Femur (tissue), 1 donor: ENCODE results near the gene BCAS4.
"Not testable (repeated sequence)": the region's sequence is repeated elsewhere in the genome, so short reads cannot be mapped to it uniquely, and the experiment has no call there.

ENCODE experiments used
- DNase-seq: peaks from one replicate; pipeline ENCODE4 v3.0.0-alpha.2; 2017

BCAS4 gene

GRCh38 chr20:50879649-50880550 lies 85.0 kb downstream of the BCAS4 start:
- DNase-seq = no peak

GRCh38 chr20:50881759-50882424 lies 87.0 kb downstream of the BCAS4 start:
- DNase-seq = not testable (repeated sequence)

GRCh38 chr20:50883856-50884255 lies 89.0 kb downstream of the BCAS4 start:
- DNase-seq = no peak

- DNase-seq = no peak
These were observed 90.2 kb downstream of the BCAS4 start for GRCh38 chr20:50885068-50885467.

DNA sequence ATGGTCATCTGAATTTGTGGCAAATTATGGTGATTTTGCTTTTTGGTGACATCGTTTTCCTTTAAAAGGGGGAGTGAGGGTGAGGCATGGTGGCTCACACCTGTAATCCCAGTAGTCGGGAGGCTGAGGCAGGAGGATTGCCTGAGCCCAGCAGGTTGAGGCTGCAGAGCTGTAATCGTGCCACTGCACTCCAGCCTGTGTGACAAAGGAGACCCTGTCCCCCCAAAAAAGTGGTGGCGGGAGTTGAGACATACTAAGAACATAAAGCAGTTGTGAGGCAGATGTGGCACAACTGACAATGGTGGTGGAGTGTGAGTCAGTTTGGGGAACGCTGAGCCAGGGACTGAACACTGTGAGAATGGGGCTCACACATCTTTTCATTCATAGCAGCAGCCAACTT lies 90.9 kb downstream of the BCAS4 start:
- no peak for DNase-seq

- DNase-seq = no peak
These were observed 91.4 kb downstream of the BCAS4 start for GRCh38 chr20:50886184-50886790.

DNA sequence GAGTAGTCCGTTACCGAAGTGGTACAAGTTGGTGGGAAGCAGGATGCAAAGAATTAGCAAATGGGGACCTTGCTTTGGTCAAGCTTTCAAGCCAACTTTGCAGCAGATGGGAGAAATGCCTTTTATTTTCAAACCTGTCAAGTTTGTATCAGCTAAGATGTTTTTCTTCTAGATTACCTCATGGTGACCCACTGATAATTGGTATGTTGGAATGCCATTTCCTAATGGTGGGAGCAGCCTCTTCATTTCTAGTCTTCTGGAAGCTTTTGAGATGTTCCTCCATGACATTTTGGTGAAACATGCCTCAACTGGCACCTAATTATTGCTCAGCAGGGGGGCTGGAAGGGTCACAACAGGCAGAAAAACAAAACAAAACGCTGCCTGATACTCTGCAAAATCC lies 92.7 kb downstream of the BCAS4 start:
- no peak for DNase-seq

- no peak for DNase-seq
These were observed 96.3 kb downstream of the BCAS4 start for GRCh38 chr20:50891138-50891537.

DNA sequence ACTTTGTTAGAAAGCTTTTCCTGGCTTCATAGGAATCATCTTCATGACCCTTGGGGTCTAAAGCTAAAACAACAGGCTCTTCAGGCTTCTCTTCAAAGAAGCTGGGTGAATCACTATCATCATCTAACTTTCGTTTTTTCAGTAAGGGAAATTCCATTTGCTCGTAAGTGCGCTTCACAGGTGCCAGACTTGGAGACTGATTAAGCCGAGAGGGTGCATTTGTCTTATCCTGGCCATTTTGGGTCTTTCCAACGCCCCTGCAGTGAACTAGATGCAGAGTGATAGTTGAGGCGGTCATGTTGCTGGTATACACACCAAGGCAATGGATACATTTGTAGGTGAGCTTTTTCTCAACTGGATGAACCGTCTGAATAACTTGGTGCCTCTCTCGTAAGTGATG lies 97.5 kb downstream of the BCAS4 start:
- no peak for DNase-seq

DNA sequence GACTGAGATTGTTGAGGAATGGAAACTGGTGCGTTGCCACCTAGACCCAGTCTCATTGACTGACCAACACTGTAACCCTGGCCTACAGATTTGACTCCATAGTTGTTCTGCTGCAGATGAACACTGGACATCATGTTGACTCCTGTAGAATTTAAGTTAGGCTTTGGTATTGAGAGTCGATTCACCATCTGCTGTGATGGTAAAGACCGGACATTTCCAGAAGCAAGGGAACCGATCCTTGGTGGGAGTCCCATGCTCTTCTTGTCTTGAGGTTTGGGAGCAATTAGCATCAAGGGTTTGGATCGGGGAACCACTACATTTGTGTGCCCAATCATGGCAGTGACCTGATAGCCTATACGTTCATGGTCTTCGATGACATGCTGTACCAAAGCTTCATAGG lies 98.8 kb downstream of the BCAS4 start:
- no peak for DNase-seq

GRCh38 chr20:50895111-50895830 lies 100.4 kb downstream of the BCAS4 start:
- DNase-seq = no peak

- no peak for DNase-seq
These were observed 103.6 kb downstream of the BCAS4 start for GRCh38 chr20:50898475-50898874.

DNA sequence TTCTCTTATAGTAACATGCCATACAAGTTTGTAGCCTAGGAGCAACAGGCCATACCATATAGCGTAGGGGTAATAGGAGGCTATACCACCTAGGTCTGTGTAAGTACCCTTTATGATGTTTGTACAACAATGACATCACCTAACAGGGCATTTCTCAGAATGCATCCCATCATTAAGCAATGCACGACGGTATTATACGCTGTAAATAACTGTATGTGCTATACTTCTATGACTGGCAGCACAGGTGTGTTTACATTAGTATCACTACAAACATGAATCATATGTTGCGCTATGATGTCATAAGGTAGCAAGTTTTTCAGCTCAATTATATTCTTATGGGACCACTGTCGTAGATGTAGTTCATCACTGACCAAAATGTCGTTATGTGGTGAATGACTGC lies 105.4 kb downstream of the BCAS4 start:
- no peak for DNase-seq

DNA sequence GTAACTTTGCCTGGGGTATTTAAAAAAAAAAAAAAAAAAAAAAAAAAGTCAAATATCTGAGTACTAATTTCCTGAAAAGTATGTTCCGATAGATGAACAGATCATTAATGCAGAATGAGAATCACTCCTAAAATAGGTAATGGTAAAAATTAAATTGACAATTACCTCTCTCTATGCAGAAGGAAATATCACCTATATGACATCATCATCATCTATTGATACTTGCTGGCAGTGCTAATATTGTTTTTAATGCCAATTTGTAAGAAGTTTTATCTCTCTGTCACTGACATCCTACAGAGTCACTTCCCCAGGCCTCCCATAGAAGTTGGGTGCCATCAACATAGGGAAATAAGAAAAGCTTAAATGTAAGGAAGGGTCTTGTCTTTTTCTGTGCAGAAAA lies 106.4 kb downstream of the BCAS4 start:
- no peak for DNase-seq

- DNase-seq = no peak
These were observed 108.6 kb downstream of the BCAS4 start for GRCh38 chr20:50903353-50904051.

DNA sequence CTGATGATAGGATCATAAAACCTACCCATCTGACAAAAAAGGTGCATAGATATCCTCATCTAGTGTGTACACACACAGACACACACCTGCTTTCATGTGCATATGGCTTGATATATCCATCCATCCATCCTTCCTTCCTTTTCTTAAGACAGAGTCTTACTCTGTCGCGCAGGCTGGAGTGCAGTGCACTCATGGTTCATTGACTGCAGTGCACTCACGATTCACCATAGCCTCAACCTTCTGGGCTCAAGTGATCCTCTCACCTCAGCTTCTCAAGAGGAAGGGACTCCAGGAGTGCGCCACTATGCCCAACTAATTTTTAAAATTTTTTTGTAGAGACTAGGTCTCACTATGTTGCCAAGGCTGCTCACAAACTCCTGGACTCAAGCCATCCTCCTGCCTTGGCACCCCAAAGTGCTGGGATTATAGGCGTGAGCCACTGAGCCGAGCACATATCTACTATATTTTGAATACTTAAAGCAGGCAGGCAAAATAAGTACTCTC lies 109.3 kb downstream of the BCAS4 start:
- no peak for DNase-seq

- DNase-seq = no peak
These were observed 114.6 kb downstream of the BCAS4 start for GRCh38 chr20:50909413-50909812.

- no peak for DNase-seq
These were observed 116.2 kb downstream of the BCAS4 start for GRCh38 chr20:50911030-50911429.

DNA sequence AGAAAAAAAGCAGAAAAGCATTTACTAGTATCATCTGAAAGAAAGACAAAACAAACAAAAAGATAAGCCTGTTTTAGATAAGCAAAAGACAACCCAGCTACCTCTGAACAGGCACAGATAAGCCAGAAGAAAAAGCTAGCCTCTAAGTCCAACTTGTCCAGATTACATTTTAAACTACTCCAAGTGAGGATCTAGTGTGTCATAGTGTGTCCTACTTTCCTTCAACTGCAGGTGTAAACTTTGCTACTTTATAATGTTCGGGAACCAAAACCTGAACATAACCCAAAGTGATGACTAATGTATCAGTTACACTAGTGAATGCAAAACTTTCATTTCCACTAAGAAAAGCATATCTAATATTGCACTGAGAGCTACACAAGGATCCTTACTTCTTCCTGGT lies 116.9 kb downstream of the BCAS4 start:
- DNase-seq = no peak

GRCh38 chr20:50913690-50914375 lies 119.0 kb downstream of the BCAS4 start:
- no peak for DNase-seq

DNA sequence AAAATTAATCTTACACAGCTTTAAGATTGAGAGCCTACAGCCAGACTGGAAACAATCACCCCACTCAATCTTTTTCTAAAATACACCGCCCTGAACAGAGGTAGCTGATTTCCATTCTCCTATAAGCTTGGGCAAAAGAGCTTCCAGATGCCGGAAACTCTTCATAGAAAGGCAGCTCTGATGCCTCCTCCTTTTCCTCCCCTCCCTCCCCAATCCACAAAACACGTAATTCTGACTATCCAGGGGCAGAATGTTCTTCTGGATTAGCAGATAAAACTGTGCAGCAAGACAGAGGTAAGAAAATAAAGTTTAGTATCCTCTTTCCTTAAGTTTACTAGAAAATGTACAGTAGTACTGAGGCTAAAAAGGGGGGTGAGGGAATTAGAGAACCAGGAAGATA lies 120.6 kb downstream of the BCAS4 start:
- no peak for DNase-seq

GRCh38 chr20:50916257-50916656 lies 121.4 kb downstream of the BCAS4 start:
- DNase-seq = no peak
